HTERT RPE-1 (cell line): Measurements from ENCODE around the gene C1QC.

Experiments used
- in situ Hi-C: fragments of 300-500 bp; cut with MboI; formaldehyde crosslinking; loops from 4 replicates; pipeline ENCODE4 v1.14.3; 2020; ENCODE audit warnings: low sequenced_read_pairs

The C1QC gene

GRCh38 chr1:22677931-22678896 is 34.8 kb downstream of the C1QC start:
- in situ Hi-C loops = no loop called here

GRCh38 chr1:22680726-22681125 is 37.3 kb downstream of the C1QC start:
- in situ Hi-C loops = no loop called here

GRCh38 chr1:22681556-22682276 is 38.3 kb downstream of the C1QC start:
- in situ Hi-C loops = no loop called here

GRCh38 chr1:22683547-22683946 is 40.1 kb downstream of the C1QC start:
- in situ Hi-C loops = no loop called here

GRCh38 chr1:22685591-22686059 is 42.2 kb downstream of the C1QC start:
- in situ Hi-C loops = no loop called here

- in situ Hi-C loops = no loop called here
Measured at GRCh38 chr1:22687191-22687590, 43.8 kb downstream of the C1QC start.

GRCh38 chr1:22688466-22688865 is 45.0 kb downstream of the C1QC start:
- in situ Hi-C loops = no loop called here

GRCh38 chr1:22689505-22689904 is 46.1 kb downstream of the C1QC start:
- in situ Hi-C loops = no loop called here

- in situ Hi-C loops = no loop called here
Measured at GRCh38 chr1:22691031-22691753, 47.8 kb downstream of the C1QC start.

- in situ Hi-C loops = no loop called here
Measured at GRCh38 chr1:22694172-22694571, 50.7 kb downstream of the C1QC start.

- in situ Hi-C loops = no loop called here
Measured at GRCh38 chr1:22696610-22697009, 53.2 kb downstream of the C1QC start.
